GM21825 (cell line): ENCODE measurements around the gene SUCLG2.

Experiments
- ATAC-seq: cut with Tn5 transposase; IDR thresholded peaks from one replicate; pipeline ENCODE4 v1.9.1; 2021; ENCODE audit warnings: mild to moderate bottlenecking, moderate library complexity; ENCODE audit not compliant: unreplicated experiment

The SUCLG2 gene

DNA sequence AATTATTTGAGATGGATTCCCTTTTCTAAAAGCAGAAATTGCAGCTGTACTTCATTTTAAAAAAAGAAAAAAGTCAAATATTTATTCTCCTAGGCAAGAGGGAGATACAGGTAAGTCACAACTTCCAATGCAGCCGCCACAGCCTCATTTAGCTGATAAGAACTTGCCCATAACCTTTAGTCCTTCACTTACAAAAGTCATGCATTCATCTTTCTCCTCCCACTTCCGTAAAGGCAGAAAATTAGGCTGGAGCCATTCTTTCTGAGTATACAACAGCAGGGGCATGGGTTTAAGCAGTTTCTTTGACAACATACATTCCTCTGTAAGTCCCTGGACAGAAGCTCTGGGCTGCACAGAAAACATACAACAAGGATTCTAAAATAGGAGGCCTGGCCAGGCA lies 4.3 kb downstream of the SUCLG2 start:
- ATAC-seq = no peak

DNA sequence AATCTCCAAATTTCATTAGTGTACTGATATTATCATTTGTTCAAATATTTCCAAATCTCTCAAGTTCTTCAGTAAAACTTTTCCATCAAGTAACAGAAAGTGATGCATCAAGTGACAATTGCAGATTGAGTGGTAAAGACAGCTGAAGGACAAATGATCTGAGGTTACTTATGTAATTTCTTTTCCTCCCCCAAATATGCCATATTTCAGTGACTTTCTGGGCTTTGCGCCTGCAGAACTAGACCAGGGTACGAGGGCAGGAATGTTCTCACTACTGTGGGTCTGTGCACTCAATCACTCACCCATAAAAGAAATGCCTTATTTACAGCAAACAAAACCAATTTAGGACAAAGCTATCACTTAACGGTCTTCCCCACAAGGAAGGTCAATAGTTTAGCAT lies 4.7 kb downstream of the SUCLG2 start:
- ATAC-seq = no peak

DNA sequence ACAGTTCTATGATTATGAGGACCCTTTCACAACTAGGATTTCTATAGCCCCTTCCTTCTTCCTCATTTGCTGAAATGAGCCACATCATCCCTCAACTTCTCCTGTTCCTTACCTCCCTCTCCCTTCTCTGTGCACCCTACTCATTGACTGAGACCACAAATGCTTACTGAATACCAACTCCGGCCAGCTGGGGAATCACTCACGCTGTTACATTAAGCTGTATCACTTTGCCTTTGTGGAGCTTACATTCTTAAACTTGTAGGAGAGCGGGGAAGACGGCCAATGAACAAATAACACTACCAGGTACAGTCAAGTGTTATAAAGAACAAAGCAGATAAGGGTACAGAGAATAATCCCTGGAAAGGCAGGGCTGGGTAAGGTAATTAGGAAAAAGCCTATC lies 5.7 kb downstream of the SUCLG2 start:
- no peak for ATAC-seq

DNA sequence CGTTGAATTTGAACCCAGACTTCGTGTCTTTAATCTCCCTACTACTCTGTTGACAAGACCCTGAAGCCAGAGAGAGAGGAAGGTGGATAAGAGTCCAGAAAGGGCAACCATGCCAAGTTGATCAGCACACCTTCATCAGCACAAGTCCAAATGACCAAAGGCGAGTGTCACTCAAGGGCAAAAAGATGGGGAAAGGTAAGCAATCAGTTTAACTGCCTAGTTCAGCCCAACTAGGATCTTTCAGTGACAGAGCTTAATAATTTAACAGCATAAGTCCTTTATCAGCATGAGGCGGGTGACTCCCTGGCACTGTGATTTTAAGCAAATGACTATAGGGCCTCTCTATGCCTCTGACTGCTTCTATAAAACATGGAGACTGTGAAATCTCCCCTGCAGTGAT lies 6.2 kb downstream of the SUCLG2 start:
- ATAC-seq = no peak

DNA sequence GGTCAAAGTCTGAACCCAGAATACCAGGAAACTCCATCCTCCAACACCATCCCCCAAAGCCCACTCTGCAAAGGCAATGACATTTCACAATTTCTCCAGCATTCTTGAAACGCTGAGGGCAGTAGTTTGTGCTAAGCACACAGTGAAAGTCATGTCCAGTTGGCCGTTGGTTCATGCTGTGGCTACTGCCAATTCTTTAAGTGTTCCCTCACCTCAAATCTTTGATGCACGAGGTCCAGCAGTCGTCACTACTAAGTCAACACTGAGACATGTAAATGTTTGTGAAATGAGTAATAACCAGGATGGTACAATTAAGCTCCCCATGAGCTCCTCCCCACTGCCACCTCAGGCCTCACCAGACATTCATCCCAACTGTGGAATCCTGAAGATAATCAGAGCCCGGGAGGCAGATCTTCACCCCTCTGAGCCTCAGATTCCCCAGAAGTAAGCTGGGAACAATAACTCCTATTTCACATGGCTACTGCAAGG lies 7.0 kb downstream of the SUCLG2 start:
- ATAC-seq = no peak

DNA sequence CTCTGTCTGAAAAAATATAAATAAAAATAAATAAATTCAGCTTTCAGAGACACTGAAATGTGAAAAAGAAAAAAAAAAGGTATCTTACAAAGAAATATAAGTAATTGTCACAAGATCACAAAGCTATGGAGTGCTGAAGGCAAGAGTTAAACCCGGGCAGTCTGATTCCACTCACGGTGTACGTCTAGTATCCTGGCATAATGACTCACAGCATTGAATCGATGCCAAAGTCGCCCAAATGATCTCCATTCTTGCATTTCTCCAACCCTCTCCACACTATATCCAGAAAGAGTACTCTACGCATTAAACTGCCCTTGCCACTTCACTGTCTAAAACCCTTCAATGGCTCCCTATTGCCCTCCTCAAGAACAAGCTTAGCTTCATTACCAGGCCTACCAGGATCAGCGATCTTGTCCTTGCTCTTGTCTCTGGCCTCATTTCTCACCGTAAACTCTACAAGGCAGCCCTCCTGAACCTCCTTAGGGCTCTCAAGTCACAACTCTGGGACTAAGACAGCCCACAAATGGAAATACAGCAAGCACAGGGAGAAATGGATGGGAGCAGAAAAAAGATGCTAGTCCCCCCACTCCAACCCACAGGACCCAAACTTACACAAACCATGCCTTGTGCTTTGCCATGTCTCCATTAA lies 7.7 kb downstream of the SUCLG2 start:
- ATAC-seq = no peak

DNA sequence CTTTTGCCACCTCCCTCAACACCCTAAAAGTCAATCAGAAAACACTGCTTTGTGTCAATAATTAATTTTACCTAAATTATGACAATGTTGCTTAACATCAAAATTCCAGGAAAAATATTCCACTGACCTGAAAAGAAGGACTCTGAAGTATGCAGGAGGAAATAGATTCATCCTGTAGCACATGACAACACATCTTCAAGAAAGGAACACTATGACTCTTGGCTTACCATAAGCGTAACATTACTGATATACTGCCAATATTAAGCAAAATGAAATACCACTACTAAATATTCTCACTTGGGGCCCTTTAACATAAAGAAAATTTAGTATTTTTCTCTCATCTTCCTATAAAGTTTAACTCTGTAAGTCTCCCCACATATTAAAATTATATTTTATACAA lies 9.6 kb downstream of the SUCLG2 start:
- ATAC-seq = no peak

DNA sequence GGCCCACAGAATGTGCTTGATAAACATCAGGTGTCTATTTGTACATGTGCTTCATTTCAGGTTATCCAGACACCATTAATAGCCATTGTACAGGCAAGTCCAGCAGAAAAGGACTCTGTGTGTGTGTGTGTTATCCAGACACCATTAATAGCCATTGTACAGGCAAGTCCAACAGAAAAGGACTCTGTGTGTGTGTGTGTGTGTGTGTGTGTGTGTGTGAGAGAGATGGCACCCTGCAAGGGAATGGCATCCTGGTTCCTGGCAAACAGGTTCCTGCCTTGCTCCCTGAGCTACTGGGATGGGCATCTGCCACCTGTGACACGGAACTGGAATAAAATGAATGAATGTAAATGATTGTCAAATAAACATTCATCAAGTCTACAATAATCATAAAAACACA lies 11.7 kb downstream of the SUCLG2 start:
- no peak for ATAC-seq

DNA sequence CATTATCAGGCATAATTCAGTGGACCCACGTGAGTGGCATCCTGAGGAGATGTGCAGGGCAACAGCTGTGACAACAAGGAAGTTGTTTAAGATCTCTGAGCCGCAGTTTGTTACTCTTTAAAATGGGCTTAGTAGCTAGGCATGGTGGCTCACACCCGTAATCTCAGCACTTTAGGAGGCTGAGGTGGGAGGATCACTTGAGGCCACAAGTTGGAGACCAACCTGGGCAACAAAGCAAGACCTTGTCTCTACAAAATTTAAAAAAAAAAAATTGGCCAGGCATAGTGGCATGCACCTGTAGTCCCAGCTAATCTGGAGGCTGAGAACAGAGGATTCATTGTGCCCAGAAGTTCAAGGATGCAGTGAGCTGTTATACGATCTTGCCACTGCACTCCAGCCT lies 12.2 kb downstream of the SUCLG2 start:
- ATAC-seq = no peak

DNA sequence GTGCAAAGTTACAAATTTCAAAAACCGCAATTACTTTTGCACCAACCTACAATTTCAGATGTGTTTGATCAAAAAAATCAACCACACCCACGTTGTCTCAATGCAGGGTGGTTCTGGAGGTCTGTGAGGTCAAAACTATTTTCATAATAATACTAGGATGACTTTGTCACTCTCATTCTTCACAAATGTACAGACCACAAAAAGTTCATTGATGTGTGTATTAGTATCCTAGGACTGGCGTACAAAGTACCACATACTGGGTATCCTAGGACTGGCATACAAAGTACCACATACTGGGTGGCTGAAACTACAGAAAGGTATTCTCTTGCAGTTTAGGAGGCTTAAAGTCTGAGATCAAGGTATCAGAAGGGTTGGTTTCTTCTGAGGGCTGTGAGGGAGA lies 13.0 kb downstream of the SUCLG2 start:
- no peak for ATAC-seq

DNA sequence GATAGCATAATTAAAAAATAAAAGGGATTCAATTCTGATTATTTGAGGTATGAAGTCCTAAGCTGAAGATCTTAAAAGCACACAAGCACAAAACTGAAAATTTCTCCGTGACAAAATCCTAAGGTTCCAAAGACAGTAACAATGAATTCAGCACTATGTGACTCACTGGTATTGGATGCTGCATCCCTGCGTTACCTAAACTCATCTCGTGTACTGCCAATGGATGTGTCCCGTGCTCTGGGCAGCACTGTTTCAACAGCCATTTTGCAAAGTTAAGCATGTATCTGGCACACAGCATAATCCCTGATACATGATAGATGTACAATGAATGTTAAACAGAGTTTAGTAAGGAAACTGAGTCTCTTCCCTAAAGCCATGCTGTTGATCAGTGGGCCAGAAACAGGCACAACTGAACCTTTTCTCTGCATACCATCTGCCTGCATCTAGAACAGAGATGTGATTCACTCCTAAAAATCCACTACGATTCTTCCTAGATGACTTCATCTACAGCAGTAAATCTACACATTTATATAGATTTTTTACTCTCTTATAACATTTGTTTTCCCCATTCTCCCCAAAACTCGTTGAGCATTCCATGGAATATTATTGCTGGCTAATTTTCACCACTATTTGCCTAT lies 14.3 kb downstream of the SUCLG2 start:
- no peak for ATAC-seq

DNA sequence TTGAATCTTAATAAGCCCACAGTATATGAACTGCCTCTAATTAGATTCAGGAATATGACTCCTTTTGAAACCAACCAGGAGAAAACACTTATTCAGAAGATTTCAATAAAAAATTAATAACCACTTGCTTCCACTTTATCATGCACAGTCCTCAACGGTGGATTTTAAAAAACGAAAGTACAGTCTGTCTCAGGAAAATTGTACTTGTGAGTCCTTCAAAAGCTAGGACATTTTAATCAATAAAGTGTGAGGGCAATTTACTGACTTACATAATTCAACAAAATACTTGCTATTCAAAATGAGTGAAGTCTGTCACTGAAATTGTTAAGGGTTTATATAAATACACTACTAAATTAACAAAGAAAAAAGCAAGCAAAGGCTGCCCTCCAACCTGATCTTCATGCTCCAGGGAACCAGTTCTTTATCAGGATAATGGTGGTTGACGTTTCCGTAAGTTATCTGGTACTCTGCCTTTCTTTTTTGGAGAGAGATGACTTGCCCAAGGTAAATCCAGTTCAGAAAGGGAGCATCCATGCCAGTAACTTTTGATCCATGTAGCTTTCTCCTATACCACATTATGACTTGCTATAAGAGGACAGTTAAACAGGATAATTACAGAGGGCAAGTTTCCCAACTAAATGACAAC lies 17.0 kb downstream of the SUCLG2 start:
- ATAC-seq = no peak

DNA sequence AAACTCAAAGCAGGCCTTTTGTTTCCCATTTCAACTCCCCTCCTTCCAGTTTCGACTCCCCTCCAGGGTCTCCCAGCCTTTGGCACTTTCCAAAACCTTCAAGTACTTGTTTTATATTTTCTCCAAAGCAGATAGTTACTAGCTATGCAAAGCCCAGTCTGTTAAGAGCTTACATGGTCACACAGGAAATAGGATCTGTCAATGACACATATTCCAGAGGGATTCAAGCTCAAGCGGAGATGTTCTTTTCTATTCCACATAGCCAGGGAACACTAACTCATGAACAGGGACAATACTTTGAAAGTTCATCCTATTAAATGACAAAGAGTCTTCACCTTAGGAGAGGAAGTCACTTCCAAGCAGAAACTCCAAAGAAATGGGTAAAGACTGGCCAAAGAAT lies 18.6 kb downstream of the SUCLG2 start:
- ATAC-seq = no peak

DNA sequence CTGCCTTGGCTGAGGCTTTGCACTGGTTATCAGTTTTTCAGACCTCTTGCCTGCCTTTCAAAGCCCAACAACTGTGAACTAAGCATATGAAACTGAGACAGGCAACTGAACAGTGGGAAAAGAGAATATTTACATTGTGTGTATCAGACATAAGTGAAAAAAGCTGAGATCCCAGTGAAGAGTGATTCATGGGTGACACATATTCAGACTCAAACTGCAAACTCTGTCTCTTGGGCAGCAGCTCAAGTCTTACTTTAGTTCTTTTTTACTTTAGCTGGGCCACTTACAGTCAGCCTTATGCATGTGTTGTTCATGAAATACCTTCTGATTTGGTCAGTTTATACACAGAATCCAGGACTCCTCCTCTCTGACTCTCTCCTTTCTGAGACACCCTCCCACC lies 19.2 kb downstream of the SUCLG2 start:
- ATAC-seq = no peak

DNA sequence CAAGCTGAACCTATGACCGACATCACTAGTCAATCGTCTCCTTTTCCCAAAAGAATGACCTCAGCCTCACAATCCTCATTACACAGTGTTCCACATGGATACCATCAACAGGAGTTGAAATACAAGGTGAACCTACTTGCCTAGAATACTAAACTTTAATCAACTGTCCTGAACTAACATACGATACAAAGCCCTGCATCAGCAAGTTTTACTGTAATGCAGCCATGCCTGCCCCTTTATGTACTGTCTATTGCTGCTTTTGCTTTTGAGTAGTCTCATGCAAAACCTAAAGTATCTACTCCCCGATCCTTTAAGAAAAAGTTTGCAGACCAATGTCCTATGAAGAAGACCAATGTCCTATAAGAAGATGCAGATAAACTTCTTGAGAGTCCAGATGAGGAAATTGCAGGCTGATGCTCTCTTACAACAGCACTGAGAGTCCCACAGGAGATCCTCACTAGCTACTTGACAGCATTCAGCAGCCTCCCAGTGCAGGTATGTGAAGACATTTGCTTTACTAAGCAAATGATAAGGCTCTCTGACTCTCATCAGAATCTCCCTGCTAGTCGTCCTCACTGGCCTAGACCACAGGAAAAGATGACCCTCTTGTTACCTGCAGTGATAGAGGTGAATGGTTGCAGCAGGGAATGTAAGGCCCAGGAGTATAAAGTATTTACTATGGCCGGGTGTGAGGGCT lies 23.6 kb downstream of the SUCLG2 start:
- no peak for ATAC-seq

DNA sequence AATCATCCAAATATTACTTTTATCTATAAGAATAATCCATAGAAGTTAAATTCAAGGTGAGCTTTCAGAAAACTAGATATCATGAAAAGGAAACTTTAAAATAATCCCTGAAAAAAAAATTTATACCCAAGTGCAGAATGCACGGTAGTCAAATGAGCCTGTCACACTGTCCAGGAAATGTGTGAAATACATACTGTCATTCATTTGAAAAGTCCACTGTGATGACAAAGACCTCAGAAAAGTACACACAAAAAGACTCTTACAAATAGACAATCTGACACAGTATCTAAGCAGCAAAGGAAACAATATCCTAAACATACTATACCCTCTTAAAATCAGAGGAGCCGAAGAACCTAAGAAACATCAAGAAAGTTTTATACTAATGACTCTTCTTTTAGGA lies 29.7 kb downstream of the SUCLG2 start:
- no peak for ATAC-seq

DNA sequence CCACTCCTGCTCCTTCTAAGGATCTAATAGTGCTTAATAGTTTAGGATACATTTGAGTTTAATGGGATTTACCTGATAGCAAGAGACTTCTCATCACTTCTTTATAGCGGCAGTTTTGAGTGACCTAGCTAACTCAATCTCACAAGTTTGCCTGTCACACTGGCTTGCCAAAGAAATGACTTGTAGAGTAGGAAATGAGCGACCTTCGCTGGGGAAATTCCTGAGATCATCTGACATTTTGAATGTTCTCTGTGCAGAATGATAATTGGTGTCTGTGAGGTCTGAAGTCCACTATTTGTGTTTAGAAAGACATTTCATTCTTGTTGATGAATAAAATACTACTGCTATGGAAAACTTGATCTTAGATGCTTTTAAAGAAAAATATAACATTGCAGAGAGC lies 30.3 kb downstream of the SUCLG2 start:
- no peak for ATAC-seq

DNA sequence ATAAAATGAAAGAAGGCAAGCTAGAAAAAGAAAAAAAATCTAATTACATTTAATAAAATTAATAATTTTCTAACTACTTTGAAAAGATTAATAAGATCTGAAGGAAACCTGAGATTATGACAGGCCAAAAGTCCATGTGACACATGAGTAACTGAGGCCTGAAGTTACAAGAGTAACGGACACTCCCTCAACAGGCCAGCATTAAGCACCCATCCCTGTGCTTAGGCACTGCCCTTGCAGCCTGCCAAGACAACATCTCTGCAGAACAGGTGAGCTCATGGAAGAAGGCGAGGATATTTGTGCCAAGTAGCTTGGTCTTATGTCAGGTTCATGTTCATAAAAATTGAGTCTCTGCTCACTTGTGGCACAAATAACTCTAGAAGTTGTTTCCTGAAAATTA lies 31.8 kb downstream of the SUCLG2 start:
- ATAC-seq = no peak

DNA sequence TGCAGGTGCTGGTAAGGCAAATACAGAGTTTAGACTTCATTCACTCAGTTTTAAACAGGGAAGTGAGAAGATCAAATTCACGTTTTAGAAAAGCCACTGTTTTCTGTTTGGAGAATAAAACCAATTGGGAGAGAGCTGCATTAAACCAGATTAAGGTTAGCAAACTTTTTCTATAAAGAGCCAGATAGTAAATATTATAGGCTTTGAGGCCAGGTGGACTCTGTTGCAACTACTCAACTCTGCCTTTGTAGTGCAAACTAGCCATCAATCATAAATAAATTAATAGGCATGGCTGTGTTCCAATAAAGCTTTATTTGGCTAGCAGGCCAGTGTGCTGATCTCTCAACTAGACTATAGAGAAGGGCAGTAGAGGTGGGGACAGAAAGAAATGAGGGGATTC lies 33.5 kb downstream of the SUCLG2 start:
- no peak for ATAC-seq

DNA sequence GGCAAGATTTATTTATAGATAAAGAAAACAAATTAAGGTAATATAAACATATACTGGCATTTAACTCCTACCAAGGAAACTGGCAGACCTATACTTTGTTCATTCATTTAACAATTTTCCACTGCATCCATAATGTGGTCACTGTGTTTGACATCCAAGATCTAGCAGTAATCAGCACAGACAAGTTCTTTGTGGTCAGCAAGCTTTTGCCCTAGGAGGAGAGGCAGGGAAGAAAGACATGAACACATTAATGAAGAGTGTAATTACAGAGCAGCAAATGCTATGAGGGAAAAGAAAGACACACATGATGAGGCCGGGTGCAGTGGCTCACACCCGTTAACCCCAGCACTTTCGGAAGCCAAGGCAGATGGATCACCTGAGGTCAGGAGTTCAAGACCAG lies 34.4 kb downstream of the SUCLG2 start:
- no peak for ATAC-seq

DNA sequence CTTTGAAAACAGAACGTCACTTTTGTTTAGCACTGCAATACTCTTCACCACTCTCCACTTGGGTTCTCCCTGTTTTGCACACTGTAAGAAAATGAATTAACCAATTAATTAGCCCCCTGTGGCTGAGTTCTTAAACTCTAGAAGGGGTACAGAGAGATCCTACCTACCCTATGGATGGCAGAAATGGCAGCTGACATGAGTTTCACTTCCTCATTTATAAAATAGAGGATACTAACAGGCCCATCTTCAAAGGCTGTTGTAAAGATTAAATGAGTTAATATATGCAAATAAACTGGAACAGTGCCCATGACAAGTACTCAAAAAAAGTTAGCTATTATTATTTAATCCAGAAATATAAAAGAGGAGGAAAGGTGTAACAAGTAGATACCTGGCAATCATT lies 36.9 kb downstream of the SUCLG2 start:
- peak; percentile 74 for ATAC-seq

DNA sequence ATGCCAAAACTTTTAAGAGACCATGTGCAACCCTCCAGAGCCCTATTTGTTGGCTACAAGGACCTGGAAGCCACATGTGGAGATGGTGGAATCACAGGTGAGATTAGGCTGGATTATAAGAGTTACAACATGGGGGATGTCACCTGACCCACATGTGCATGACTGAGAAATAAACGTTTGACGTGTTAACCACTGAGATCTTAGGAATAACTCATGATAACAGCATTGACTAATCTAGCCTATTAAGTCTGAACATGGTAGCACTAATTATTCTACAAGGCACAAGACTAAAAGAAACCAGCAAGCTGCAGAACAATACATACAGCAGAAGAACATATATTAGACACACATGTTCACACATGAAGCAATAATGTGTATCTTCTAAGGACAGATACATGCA lies 38.4 kb downstream of the SUCLG2 start:
- ATAC-seq = no peak
